ENCODE data around the gene SFXN2. TPM values are rescaled to one million over a fixed set of nuclear protein-coding genes. Genes with fewer than 3 reads are reported as not detected.
"Not testable (repeated sequence)": the region's sequence is repeated elsewhere in the genome, so short reads cannot be mapped to it uniquely, and the experiment has no call there.

Gene SFXN2, protein sequence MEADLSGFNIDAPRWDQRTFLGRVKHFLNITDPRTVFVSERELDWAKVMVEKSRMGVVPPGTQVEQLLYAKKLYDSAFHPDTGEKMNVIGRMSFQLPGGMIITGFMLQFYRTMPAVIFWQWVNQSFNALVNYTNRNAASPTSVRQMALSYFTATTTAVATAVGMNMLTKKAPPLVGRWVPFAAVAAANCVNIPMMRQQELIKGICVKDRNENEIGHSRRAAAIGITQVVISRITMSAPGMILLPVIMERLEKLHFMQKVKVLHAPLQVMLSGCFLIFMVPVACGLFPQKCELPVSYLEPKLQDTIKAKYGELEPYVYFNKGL
- polyA plus RNA-seq (2012; ENCODE audit: insufficient read depth, insufficient read length, low read depth) = 4.8 TPM

GRCh38 chr10:102714621-102715455 is at the start of gene SFXN2:
TSS of gene SFXN2 (plus strand) at chr10:102714636. CDS start at chr10:102726637, 12,001 bp downstream.
- Histone ChIP-seq H3K4me1 (peaks cover 12% of the 10 kb centered on the region), H3K9me3 (no peaks in the 10 kb centered on the region), H3K36me3 (no peaks in the 10 kb centered on the region), H3K27me3 (no peaks in the 10 kb centered on the region), H3K4me3 (ENCODE audit: low read depth, low read length) (peak within 1 kb of the TSS; percentile 91)
- no peak for DNase-seq
- TF ChIP-seq, protein P1, sequence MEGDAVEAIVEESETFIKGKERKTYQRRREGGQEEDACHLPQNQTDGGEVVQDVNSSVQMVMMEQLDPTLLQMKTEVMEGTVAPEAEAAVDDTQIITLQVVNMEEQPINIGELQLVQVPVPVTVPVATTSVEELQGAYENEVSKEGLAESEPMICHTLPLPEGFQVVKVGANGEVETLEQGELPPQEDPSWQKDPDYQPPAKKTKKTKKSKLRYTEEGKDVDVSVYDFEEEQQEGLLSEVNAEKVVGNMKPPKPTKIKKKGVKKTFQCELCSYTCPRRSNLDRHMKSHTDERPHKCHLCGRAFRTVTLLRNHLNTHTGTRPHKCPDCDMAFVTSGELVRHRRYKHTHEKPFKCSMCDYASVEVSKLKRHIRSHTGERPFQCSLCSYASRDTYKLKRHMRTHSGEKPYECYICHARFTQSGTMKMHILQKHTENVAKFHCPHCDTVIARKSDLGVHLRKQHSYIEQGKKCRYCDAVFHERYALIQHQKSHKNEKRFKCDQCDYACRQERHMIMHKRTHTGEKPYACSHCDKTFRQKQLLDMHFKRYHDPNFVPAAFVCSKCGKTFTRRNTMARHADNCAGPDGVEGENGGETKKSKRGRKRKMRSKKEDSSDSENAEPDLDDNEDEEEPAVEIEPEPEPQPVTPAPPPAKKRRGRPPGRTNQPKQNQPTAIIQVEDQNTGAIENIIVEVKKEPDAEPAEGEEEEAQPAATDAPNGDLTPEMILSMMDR (IDR thresholded peaks at IDR 0.05; ENCODE audit: low read depth, low read length) = peak; percentile 9; the same call in 1 of the 2 replicates

DNA sequence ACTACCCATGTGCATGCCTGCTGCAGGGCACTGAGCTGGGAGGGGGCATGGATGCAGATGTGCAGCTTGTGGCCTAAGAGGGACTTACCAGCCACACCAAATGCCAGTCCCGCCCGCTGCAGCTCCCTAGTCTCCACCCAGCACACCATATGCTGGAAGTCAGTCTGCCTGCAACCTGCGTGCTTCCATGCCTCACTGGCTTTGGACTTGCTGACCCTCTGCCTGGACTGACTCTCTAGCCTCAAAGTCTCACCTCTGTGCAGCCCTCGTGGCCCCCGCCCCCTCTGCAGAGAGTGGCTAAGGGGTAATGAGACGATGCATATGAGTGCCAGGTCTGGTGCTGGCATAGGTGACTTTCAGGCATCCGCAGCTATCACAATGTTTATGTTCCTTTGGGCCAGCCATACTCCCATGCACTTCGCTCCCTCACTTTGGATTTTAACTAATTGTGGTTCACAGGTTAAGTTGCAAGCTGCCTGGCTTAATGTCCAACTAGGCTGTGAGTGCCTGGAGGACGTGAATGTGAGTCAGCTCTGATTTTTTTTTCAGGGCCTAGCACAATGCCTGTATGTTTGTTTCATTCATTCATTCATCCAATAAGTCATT is 48.4 kb upstream of the SFXN2 start:
- H3K36me3 ChIP-seq = no peaks in the 10 kb centered on the region
- H3K4me1 ChIP-seq = peaks cover 23% of the 10 kb centered on the region
- H3K4me3 ChIP-seq (ENCODE audit: low read depth, low read length) = no peak overlapping the region
- no peaks in the 10 kb centered on the region for H3K27me3 ChIP-seq
- DNase-seq = no peak
- TF ChIP-seq, protein P1 (IDR thresholded peaks at IDR 0.05; ENCODE audit: low read depth, low read length) = no peak
- H3K9me3 ChIP-seq = no peaks in the 10 kb centered on the region

GRCh38 chr10:102667411-102667810 is 47.0 kb upstream of the SFXN2 start:
- H3K27me3 ChIP-seq; H3K9me3 ChIP-seq; H3K36me3 ChIP-seq; DNase-seq; H3K4me3 ChIP-seq (ENCODE audit: low read depth, low read length): not testable (repeated sequence)
- peaks cover 23% of the 10 kb centered on the region for H3K4me1 ChIP-seq

DNA sequence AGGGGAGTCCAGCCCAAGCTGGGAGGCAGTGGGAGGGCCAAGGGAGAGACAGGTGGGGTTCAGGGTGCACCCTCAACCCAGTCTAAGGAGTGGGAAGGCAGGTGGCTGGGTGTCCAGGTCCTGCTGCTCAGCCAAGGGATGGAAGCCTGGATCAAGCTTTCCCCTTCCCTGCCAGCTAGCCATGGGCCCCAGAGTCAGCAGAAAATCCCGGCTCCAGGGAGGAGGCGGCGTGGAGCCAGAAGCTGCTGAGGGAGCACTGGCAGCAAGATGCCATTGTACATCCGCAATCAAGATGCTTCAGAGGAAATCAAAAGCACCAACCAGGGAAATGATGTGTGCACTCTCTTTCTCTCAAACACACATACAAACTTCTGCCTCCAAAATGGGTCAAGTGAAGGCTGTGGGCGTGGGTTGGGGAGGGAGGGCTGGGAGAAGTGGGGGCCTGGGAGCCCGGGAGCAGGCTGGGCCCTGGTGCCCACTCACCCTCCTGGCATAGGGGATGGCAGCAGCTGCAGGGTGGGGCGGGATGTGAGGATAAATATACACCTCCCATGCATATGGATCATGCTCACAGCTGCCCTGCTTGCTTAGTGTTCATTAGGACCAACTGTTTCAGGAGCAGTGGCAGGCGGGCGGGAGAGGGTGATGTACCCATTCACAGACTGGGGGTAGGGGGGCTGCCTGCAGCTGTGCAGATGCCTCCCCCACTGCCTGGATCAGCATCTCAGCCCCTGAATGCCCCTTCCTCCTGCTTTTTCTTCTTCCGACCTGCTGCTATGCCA is 45.9 kb upstream of the SFXN2 start:
- H3K36me3 ChIP-seq = no peaks in the 10 kb centered on the region
- no peaks in the 10 kb centered on the region for H3K9me3 ChIP-seq
- no peaks in the 10 kb centered on the region for H3K27me3 ChIP-seq
- TF ChIP-seq, protein P1 (IDR thresholded peaks at IDR 0.05; ENCODE audit: low read depth, low read length) = no peak
- H3K4me1 ChIP-seq = peaks cover 30% of the 10 kb centered on the region
- H3K4me3 ChIP-seq (ENCODE audit: low read depth, low read length) = no peak overlapping the region
- DNase-seq = no peak

DNA sequence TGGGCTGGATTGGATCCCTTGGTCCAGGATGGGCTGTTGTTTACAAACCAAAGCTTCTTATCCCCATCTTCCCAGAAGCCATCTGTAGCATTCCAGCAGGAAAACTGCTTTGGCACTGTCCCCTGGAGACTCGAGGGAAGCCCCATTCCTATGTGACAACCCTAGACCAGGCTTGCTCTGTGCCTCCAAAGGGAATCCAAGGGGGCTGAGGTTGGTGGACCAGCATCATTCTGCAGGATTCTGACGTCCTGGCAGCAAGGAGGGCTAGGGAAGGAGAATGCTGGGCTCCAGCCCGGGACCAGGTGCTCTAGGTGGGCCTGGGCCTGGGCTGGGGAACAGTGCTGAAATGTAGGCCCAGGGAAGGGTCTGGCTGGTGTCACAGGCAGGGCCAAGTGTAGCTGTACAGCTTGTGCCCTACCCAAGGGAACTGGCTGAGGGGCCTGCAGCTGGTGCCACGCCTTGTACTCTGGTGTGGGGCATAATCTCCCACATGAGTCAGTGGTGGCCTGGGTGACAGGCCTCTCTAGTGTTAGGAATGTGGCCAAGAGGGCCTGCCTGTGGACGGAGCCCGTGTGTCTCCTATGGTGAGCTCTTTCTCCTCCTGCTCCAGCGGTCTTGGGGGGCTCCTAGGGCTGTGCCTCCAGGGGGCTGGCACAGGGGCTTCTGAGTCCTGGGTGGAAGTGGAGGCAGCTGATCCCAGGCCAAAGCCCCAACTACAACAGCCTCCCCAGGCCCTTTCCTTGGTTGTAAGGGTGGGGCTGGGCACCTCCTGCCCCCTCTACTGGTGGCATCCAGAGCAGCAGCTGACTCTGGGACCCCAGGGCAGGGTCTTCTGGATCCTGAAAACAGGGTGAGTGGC is 45.0 kb upstream of the SFXN2 start:
- Histone ChIP-seq H3K9me3 (no peaks in the 10 kb centered on the region), H3K4me1 (peaks cover 35% of the 10 kb centered on the region), H3K4me3 (ENCODE audit: low read depth, low read length) (no peak overlapping the region), H3K27me3 (no peaks in the 10 kb centered on the region), H3K36me3 (no peaks in the 10 kb centered on the region)
- TF ChIP-seq, protein P1 (IDR thresholded peaks at IDR 0.05; ENCODE audit: low read depth, low read length) = peak; percentile 62
- DNase-seq = peak; percentile 51

Data from BE2C (cell line).